HG03159 (cell line): Measurements from ENCODE around the gene BANK1.

Experiments
- ATAC-seq: cut with Tn5 transposase; IDR thresholded peaks from one replicate; pipeline ENCODE4 v1.9.1; 2021; ENCODE audit warnings: mild to moderate bottlenecking, moderate library complexity; ENCODE audit not compliant: unreplicated experiment

The BANK1 gene

DNA sequence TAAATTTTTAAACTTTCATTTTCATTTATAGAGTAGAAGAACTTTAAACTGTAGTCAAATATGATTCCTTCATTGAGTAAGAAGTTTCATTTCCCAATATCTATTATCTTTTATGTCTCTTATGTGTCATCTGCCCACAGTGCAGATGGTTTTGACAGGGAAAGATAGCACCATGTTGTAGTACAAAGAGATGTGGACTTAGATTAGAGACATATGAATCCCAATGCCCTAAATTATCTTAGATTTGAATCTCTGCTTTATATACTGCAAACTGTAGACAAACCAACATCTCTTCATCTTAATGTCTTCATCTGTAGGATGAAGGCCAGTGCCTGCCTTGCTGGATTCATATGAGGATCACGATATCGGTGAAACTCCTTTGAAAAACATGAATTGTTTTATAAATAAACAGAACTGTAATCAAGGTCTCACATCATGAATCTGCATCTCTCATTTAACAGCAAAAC, 217.5 kb downstream of the BANK1 start:
- peak; percentile 94 for ATAC-seq

DNA sequence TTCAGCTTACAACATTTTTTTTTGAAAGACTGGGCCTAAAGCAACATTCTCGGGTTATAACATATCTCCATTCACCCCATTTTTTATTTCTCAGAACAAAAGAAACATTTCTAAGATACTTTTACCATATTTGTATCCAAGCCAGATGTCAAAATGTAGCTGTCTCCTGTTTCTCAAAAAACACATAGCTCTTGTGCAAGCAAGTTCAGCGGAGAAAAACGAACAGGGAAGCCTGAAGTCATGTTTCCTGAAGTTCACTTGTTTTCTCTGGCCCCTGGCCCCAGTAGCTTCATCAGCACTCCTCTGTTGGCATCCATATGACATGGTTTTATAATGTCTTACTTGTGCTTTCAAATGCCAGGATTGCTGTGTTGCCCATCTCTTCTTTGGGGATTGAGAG, 218.2 kb downstream of the BANK1 start:
- no peak for ATAC-seq

DNA sequence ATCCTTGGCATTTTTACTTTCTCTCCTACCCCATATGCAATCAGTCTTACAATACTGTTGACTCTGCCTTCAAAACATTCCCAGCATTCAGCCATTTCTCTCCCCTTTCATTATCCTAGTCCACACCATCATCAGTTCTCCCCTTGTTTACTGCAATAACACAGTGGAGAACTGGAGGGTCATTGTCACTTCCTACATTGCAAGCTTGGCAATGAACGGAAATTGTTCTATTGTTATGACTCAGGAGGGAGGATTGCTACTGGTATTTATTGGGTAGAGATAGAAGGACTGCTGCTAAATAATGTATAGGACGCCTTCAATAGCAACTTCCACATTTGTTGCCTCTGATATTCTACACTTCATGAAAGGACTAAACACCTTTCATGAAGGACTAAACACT, 231.8 kb downstream of the BANK1 start:
- ATAC-seq, result no peak

DNA sequence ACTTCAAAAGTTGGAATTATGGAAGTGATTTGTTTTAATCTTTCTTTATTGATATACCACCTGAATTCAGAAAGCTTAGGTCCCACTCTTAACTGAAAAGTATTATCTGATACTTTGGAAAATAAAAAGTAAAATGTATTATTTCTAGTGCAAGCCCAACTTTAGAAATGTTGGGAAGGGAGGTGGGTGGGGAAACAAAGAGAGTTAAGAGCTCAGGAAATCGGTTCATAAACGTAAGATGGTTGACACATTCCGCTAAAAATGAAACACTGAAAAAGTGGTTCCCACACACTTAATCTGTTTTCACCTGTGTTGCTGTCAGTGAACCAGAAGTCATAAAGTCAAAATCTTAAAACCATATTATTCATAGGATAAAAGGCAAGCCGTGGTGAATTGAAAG, 237.4 kb downstream of the BANK1 start:
- no peak for ATAC-seq

DNA sequence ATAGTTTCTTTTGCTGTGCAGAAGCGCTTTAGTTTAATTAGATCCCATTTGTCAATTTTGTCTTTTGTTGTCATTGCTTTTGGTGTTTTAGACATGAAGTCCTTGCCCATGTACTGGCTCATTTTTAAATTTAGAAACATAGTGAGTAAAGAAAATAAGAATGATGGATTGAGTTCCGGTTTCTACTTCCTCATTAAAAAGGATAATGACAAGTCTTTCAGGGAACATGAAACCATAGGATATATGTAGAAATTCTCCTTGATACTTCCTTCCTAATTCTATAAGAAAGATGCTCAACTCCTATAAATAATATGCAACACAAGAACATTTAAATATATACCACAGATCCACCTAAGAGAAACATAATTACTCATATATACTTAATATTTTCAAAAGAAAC, 240.9 kb downstream of the BANK1 start:
- no peak for ATAC-seq

DNA sequence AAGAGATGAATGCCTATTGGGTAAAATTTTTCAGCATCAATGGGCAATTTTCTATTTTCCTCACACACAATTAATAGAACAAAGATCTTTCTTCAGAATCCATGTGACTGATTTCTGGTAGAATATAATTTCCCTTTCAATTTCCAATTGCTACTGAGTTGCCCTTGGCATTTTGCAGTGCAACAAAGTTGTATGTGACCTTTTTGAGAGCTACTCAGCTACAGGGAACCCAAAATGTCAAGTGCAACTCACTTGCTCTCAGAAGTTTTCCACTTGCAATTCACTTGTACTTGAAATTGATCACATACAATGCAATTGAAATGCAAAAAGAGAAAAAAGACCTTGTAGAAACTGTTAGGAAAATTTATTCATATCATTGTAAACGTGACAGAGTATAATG, 245.5 kb downstream of the BANK1 start:
- ATAC-seq, result no peak

DNA sequence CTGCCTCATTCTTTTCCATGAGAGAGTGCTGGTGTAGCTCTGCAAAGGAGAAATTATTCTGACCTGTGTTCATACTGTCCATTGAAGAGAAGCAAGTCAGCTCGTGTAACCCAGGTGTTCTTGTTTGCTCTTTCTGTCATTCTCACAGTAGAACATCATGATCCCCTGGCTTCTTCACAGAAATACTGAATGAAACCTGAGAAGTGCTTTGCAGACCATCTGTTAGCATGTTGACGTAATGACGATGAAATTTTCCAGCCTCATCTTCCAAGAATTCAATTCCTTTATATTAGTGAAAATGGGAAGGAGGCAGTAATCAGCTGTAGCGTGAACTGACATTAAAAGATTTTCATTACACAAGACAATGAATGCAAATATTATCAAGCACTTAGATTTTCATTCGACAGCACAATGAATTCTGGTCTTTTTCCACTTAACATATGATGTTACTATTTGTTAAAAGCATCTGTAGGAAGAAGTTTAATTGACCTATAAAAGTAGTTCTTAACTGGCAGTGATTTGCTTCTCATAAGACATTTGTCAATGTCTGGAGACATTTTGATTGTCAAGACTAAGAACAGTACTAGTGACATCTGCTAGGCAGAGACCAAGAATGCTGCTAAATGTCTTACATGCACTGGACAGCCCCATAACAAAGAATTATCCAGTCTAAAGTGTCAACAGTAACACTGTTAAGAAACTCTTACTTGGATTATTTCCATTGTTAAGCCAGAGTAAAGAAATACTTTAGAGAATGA, 246.3 kb downstream of the BANK1 start:
- no peak for ATAC-seq

DNA sequence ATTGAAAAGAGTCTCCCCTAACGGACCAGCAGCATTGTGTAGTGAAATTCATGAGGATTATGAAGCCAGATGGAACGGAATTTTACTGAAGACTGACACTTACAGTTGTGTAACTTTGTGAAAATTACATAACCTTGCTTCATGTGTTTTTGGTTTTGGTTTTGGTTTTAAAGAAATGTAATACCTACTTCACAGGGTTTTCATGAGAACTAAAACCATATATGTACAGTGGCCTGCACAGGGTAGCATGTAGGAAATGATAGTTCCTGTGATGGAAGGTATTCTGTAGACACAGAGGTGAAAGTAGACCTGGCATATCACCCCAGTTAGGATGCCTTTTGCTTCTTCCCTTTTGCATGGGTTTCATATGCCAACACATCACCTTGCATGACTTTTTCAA, 247.0 kb downstream of the BANK1 start:
- ATAC-seq, result no peak

DNA sequence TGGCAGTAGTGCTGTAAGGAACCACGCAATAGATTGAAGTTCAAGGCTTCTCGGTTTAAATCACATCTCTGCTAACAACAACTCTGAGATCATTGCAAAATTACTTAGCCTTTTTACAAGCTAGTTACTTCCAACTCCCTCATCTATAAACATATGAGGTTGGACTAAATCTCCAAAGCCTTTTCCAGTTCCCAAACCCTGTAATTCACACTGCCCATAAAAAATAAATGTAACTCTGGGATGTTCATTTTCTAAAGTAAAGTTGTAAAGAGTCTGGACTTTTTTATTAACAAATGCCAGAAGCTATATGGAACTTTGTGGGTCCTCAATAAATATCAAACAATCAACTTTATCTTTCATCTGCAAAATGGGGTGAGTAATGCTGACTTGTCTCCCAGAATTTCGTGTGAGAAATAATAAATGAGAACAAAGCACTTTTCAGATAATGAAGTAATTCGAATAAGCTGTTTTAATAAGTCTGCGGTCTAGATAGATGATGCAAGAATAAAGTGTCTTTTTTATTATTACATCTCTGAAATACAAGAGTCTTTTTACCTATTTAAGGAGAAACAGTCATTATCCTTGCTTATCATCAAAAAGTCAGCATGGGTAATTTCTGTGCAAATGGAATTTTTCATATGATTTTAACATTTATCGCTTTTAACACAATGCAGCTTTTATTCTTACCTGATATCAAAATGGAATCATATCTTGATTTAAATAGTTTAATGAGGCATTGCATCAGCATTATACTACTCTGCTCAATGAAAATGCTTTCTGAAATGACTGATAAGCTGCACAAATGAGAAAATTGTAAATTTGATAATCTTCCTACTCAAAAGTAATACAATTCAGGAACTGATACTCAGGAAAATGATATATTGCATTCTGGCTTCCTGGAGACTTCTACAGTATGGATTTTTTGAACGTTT, 252.6 kb downstream of the BANK1 start:
- ATAC-seq, result no peak

DNA sequence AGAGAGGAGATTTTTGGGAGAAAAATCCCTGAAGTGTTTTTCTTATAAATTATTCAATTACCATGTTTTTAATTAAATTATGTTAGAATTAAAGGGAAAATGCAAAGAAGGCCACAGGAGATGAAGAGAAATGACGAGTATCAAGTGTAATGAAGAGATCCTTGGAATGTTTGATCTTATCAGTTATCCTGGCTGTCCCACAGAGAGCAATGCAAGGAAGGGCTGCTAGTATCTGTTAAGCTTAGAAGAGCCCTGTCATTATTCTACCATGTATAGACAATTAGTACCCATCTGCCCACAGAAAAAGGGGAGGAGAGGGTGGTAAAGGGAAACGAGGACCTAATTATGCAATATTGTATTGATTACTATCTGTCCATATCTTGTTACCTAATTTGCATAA, 257.1 kb downstream of the BANK1 start:
- ATAC-seq, result no peak

DNA sequence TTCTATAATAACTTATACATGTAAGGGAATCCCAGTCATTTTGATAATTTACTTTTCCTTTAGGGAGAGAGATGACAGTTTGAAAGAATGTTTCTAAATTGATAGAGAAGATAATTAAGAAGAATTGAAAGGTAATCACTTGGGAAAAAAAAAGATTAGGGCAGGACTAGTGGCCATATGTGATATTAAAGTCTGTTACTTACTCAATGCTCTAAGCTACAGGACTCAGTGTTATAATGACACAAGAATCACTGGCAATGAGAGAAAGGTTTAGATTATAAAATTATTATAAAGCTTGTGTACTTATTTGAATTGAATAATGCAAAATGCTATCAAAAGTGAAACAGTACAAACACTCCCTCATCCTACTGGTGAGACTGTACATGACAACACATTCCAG, 265.3 kb downstream of the BANK1 start:
- no peak for ATAC-seq

DNA sequence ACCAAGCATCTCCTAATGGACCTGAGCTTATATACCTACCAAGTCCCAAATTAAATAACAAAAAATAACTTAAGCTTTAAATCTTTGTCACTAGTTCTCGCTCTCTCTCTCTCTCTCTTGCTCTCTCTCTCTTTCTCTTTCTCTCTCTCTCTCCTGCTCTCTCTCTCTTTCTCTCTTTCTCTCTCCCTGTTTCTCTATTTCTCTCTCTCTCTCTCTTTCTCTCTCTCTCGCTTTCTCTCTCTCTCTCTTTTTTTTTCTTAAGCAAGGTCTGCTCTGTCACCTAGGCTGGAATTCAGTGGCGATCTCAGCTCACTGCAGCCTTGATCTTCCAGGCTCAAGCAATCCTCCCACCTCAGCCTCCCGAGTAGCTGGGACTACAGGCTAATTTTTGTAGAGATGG, 266.6 kb downstream of the BANK1 start:
- ATAC-seq, result no peak

DNA sequence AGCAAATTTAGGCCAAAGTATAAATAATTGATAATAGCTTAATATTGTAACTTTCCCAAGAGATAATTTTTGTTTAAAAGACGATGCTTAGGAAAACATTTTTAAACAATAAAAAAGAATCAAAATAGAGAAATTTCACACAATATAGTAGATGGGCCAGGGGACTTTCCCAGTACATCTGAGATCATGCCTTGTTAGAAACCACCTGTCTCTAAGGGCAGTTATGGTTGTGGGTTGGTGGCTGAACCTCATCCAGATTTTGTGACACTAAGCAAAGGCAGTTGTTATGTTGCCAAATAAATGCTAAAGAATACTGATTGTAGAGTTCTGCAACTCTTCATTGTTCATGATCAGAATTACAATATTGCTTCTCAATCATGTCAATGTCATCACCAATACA, 270.6 kb downstream of the BANK1 start:
- ATAC-seq, result peak; percentile 89

DNA sequence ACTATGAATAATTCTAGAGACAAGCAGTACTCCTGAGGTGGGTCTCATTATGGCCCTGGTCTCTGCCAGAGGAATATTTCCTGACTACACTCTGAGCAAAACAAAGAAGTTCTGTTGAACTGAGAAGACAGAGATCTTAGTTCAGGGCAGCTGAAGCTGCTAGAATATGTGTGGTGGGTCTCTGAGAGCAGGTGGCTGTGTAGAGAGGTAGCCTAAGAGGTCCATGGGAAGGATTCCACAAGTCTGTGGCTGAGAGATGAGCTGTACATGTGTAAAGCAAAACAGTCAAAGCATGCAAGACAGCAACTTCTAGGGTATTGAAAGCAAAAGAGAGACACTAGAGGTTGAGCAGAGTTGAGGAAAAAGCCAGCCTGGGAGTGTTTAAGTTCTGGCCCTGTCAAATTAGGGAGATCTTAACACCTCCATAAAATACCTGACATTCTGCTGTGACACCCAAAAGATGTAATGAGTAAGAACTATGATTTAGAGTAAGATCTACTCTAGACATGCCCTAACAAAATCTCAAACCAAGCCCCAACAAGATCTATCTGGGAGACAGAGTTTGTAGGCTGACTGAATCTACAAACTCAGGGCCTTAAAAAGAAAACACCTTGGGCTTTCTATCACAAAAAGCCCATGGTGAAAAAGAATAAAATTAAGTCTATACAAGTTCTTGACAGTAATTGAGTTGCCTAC, 274.4 kb downstream of the BANK1 start:
- ATAC-seq, result no peak

DNA sequence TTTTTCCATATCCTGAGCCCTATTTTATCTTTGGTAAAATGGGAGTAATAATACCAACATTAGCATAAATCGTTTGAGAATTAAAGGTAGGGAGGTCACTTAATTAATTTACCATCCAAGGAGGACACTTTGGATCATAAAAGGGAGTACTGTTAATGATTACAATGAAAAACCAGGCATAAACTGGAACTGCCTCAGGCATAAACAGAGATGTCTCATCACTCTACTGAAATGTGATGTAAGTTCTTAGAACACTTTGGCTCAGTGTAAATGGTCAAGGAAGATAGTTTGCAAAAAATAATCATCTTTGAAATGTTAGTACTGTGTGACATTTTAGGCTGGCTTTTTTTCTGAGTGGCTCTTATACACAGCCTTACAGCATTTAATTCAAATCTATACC, 286.1 kb downstream of the BANK1 start:
- ATAC-seq, result no peak

DNA sequence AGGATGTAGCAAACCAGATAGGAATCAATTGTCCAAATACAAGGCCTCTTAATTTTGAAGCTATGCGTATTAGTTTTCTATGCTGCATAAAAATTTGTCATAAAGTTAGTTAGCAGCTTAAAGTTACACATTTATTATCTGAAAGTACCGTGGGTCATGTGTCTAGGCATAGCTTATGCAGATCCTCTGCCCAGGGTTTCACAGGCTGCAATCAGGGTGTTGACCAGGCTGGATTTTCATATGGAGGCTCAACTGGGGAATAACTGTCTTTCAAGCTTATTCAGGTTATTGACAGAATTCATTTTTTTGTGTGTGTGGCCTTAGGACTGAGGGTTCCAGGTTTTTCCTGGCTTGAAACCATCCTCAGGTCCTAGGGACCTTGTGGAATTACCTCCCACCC, 289.7 kb downstream of the BANK1 start:
- ATAC-seq, result no peak

DNA sequence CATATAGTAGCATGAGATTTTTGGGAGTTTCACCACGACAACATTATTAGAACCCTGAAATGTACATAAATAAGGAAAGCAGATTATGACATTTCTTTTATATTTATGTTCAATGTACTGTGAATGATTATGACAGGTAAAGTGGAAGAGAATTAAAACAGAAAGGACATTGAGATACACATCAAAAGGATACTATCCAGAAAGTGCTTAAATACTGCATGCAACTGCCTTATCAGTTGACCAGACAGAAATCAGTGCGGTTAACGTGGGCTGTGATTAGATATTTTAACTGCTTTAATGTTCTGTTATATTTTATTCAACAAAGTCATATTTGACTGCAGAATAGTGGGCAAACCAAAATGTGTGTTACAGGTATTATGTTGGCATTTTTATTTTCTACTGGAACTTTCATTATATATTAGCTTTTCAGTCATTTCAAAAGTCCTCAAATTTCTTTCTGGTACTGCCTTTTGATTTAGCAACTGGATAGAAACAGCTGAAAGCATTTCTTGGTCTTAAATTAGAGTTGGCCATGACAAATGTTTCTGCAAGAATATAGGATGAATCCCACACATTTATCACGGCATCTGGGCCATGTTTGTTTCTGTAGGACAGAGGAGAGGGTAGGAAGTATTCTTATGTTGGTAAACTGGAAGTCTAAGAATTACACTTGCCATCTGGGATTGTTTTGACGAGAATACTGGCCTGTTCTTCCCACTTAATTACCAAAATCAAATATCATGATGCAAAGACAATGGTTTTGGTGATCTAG, 299.5 kb downstream of the BANK1 start:
- ATAC-seq, result no peak

DNA sequence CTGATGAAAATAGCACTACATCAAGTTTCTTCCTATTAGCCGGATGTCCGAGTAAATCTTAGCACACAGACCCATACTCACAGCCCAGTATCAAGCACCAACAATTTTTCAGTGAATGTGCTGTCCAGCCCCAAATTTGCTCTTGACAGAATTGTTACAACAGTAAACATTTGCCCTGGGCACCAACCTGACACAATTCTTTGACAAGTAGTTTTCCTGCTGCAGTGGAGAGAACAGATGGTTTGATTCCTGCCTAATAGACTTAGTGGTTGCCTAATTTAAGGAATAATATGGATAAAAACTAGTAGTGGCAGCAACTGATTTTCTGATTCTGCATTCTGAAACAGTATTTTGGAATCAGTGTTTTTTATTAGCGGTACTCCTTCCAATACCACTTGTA, 301.1 kb downstream of the BANK1 start:
- no peak for ATAC-seq

DNA sequence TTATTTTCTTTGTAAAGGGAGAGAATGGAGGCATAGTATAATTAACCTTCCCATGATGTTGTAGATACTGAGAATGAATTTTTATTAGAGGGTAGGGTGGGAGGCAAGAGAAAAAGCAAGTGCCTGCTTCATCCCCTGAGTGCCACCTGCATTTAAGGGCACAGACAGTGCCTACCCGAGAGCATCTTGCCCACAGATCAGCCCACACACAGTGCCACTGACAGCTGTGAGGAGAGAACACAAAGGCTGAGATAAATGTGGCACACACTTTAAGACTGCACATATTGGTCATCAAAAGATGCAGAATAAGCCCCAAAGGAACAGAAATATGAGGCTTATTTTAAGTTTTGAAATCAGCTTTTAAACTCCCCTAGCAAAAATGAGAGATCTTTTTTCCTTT, 304.0 kb downstream of the BANK1 start:
- ATAC-seq, result no peak

DNA sequence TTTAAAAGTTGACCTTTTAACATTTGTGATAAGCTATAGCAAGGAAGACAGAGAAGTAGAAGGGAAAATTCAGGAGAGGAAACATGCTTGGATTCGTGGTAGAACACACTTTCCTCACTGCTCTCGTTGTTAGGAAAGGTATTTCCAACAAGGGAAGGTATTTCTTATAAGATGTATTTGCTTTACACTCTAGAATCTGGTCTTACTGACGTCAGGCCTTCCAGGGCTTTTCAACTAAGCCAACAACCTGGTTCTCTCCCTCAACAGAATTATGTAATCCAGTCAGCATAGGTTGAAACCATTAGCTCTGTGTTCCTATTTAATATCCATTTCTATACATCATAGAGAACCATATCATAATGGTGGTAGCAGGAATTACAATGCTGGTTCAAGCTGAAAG, 312.8 kb downstream of the BANK1 start:
- no peak for ATAC-seq

DNA sequence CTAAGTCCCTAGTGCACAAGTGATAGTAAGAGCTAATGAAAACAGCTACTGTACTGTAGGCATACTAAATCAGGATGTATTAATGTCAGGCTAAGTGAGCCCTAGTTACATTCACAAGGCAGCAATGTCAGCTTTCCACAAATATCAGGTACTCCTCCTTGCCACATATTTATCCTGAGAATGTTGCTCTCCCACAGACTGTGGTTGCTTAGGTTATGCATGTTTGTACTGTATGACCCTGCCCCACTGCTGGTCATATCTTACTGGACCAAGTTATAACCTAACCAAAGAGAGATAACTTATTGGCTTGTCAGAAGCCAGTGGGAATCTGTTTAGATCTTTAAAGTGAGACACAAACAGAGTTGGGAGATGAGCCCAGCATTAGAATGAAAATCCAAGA, 313.7 kb downstream of the BANK1 start:
- ATAC-seq, result no peak
